ENCODE measurements around the gene HHAT.

Gene HHAT

DNA sequence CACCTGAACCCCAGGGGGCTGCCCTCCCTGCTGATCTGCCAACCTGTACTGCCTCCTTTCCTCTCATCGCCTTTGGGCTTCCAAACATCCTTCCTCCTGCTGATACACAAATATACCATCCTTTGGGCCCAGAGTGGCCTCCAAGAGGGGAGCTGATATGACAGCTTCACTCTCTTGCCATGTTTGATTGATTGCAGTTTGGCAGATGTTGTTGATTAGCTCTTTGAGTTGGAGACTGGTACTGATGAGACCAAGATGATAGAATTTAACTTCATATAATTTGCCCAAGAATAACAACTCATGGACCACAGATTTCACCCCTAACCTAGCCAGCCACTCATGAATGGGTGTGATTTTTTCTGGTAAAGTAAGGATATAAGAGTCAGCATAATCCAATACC, 227.8 kb downstream of the HHAT start:
- TF ChIP-seq, protein P1, sequence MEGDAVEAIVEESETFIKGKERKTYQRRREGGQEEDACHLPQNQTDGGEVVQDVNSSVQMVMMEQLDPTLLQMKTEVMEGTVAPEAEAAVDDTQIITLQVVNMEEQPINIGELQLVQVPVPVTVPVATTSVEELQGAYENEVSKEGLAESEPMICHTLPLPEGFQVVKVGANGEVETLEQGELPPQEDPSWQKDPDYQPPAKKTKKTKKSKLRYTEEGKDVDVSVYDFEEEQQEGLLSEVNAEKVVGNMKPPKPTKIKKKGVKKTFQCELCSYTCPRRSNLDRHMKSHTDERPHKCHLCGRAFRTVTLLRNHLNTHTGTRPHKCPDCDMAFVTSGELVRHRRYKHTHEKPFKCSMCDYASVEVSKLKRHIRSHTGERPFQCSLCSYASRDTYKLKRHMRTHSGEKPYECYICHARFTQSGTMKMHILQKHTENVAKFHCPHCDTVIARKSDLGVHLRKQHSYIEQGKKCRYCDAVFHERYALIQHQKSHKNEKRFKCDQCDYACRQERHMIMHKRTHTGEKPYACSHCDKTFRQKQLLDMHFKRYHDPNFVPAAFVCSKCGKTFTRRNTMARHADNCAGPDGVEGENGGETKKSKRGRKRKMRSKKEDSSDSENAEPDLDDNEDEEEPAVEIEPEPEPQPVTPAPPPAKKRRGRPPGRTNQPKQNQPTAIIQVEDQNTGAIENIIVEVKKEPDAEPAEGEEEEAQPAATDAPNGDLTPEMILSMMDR (IDR thresholded peaks at IDR 0.05), result no peak

DNA sequence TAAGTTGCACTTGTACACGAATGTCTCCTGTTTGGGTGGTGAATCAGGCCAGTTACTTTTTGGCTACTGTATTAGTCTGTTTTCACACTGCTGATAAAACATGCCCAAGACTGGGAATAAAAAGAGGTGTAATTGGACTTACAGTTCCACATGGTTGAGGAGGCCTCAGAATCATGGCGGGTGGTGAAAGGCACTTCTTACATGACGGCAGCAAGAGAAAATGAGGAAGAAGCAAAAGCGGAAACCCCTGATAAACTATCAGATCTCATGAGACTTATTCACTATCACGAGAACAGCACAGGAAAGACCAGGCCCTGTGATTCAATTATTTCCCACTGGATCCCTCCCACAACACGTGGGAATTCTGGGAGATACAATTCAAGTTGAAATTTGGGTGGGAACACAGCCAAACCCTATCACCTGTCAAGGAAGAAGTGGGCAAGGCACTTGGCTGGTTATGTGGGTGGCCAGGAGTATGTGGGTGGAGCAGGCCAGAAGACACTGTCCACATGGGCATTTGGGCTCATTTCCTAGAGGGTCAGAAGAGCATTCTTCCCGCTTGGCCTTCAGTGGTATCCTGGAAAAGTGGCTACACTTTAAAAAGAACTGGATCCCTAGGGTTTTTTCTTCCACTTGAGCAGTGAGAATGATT, 228.8 kb downstream of the HHAT start:
- TF ChIP-seq, protein P1 (IDR thresholded peaks at IDR 0.05), result no peak

DNA sequence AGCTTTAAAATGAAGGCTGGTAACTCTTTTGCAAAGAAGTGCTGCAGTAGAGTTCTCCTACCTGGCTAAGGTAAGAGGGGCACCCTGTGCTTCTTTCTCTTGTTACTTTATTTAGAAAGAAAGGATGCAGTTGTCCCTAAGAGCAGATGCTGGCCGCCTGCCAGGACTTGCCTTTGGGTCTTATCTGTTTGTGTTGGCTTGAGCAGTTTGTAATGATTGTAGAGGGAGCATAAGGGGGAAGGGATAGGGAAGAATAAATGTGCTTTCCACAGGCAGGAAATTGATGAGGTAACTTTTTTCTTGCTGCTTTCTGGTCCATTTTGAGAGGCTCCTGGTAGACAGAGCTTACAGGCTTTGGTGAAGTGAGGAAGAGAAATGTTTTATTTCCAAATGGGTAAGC, 229.6 kb downstream of the HHAT start:
- TF ChIP-seq, protein P1 (IDR thresholded peaks at IDR 0.05), result no peak

DNA sequence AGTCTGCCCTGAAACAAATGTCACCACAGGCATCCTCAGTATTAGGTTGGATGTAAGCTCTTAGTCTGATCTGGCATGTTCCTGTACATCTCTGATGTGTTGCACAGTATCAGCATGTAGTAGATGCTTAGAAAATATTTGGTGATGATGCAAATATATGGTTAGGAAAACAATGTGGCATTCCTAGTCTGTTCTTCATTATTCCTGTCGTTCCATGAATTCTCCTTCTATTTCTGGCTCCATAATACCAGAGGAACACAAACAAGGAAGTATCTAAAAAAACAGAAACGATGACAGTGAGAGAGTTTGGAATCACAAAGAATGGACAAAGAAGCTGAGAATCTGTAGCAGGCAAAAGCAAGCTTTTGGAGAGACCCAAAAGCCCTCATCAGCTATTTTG, 236.6 kb downstream of the HHAT start:
- TF ChIP-seq, protein P1 (IDR thresholded peaks at IDR 0.05), result no peak

DNA sequence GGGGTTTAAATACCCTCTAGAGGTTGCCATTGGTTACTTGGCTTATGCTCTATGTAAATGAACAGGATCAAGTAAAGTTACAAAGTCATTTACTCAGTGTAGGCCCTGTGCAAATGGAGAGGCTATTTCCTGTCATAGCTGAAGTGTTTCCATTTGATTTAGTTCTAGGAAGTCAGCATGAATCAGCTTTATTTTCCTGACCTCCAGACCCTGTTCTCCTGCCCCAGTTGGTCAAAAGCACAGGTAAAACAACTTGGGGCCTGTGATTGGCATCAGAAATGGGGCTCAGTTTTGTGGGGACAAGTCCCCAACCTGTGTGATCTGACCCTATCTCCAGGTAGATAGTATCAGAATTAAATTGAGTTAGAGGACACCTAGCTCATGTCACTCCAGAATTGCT, 239.9 kb downstream of the HHAT start:
- TF ChIP-seq, protein P1 (IDR thresholded peaks at IDR 0.05), result no peak

DNA sequence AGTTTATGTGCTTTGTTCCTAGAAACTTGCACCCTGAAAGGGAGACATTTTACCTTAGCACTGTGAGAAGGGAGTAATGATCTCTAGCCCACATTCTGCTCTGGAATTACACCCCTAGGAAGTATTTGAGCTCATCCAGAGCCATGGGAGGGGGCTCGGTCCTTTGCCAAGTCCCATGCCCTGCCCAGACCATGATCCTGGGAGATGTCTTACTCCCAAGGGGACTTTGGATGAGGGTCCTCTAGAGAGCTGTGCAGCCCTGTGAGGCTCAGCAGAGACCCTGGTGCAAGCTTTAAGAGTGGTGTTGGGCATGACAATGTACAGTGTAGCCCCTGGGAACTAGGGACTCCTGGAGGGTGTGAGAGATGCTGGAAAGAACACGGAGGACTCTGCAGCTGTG, 241.4 kb downstream of the HHAT start:
- TF ChIP-seq, protein P1 (IDR thresholded peaks at IDR 0.05), result no peak

DNA sequence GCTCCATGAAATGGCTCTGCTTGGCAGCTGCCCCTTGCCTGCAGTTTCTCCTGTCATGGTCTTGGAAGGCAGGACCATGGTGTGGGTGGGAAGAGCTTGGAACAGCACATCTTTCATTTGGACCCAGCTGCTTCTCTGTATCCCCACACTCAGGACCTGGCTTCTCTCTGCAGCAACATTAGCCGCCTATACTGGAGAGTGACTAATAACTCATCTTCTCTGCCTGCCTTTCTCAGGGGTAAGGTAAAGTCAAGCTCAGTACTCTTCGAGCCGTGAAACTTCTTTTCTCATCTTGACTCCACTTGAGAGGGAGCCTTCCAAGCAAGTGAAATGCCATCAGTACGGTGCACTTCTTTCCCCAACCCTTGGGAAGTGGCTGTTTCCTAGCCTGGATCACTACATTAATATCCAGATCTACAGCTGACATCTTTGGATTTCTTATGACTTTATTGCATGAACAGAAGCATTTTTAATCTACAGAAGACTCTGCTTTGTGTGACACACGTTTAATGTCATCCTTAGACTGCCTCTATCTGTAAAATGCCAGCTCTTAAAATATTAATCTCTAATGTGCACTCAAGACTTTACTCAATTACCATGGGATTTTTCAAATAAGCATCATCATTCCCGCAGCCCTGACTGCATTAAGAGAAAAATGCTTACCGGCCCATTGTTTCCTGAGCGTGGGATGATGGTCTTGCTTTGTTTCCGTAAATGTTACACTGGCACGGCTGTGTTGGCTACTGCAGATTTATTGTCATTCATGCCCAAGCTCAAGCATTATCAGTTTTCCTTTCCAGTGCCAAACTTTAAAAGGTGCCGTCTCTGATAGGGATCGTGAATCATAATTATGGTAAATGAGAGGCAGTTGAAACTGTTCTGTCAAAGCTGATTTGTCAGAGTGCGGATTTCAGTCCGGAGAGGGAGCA, 242.9 kb downstream of the HHAT start:
- TF ChIP-seq, protein P1 (IDR thresholded peaks at IDR 0.05), result no peak
